GM19463 (cell line): ENCODE results near the gene NSD1.
A peak's percentile ranks its signal among the peaks of the same experiment; 100 is the strongest.

Experiments
- ATAC-seq: cut with Tn5 transposase; IDR thresholded peaks from one replicate; pipeline ENCODE4 v1.9.1; 2021; ENCODE audit warnings: mild to moderate bottlenecking, moderate library complexity; ENCODE audit not compliant: unreplicated experiment

The NSD1 gene

GRCh38 chr5:177133096-177133852, at the start of gene NSD1:
Gene NSD1 (plus strand): TSS chr5:177133773. CDS start chr5:177135104, 1,331 bp downstream.
- peak; percentile 56 for ATAC-seq

- no peak for ATAC-seq
Measured at GRCh38 chr5:177084175-177084574, 49.4 kb upstream of the NSD1 start.

- no peak for ATAC-seq
Measured at GRCh38 chr5:177085985-177086653, 47.5 kb upstream of the NSD1 start.

- peak; percentile 64 for ATAC-seq
Measured at GRCh38 chr5:177086654-177087397, 46.7 kb upstream of the NSD1 start, which contains the start of gene FGFR4. Gene FGFR4 (plus strand): TSS chr5:177086915. CDS start chr5:177089603, 2,688 bp downstream.

DNA sequence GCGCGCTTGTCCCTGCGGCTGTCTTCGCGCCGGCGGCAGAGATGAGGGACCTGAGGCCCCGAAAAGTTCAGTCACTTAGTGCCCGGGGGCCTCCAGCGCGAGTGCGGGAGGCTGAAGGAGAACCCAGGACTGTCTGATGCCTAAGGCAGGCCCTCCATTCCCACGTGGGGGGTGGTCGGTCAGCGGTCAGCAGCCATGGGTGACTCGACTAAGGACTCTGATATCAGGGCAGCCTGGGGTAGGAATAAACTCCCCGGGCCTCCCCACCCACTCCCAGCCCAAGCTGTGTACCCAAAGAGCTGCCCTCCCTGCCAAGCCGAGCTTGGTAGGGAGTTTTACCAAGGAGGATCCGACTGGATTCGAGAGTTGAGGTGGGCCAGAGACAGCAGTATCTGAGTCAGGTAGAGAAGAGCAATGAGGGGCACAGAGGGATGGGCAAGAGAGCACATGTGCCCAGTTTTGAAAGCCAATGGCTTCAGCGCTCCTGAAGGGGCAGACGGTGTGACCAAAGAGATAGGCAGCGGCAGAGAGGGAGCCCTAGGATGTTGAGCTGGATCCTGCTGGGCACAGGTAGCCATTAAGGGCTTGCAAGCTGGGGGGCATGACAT, 46.1 kb upstream of the NSD1 start:
- no peak for ATAC-seq

GRCh38 chr5:177089127-177089526, 44.4 kb upstream of the NSD1 start:
- ATAC-seq: no peak

GRCh38 chr5:177089825-177090641, 43.5 kb upstream of the NSD1 start:
- no peak for ATAC-seq

DNA sequence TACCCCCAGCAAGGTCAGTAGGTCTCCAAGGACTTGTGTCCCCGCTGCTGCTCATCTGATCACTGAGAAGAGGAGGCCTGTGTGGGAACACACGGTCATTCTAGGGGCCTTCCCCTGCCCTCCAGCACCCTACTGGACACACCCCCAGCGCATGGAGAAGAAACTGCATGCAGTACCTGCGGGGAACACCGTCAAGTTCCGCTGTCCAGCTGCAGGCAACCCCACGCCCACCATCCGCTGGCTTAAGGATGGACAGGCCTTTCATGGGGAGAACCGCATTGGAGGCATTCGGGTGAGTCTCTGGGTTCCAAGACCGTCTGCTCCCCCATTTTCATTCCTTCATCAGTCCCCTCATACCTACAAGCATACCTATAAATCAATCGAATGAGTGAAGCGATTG, 42.8 kb upstream of the NSD1 start:
- no peak for ATAC-seq

- ATAC-seq: no peak
Measured at GRCh38 chr5:177091232-177091631, 42.3 kb upstream of the NSD1 start.

DNA sequence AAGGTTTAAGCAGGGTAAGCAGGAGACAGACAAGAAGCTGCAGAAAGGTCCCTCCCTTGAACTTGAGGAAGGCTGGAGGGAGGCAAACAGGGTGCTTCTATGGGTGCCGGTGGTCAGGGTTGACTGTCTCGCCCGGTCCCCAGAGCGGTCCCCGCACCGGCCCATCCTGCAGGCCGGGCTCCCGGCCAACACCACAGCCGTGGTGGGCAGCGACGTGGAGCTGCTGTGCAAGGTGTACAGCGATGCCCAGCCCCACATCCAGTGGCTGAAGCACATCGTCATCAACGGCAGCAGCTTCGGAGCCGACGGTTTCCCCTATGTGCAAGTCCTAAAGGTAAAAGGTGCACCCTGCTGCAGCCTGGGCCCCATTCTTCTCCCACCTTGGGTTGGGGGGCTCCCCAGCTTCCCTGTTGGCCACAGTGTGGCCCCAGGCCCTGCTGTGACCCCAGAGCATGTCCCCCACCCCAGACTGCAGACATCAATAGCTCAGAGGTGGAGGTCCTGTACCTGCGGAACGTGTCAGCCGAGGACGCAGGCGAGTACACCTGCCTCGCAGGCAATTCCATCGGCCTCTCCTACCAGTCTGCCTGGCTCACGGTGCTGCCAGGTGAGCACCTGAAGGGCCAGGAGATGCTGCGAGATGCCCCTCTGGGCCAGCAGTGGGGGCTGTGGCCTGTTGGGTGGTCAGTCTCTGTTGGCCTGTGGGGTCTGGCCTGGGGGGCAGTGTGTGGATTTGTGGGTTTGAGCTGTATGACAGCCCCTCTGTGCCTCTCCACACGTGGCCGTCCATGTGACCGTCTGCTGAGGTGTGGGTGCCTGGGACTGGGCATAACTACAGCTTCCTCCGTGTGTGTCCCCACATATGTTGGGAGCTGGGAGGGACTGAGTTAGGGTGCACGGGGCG, 41.1 kb upstream of the NSD1 start:
- ATAC-seq: no peak

DNA sequence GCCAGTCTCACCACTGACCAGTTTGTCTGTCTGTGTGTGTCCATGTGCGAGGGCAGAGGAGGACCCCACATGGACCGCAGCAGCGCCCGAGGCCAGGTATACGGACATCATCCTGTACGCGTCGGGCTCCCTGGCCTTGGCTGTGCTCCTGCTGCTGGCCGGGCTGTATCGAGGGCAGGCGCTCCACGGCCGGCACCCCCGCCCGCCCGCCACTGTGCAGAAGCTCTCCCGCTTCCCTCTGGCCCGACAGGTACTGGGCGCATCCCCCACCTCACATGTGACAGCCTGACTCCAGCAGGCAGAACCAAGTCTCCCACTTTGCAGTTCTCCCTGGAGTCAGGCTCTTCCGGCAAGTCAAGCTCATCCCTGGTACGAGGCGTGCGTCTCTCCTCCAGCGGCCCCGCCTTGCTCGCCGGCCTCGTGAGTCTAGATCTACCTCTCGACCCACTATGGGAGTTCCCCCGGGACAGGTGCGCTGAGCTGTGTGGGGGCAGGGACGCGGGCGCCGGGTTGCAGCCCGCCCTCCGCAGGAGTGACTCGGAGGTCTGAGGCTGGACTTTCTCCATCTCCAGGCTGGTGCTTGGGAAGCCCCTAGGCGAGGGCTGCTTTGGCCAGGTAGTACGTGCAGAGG, 40.4 kb upstream of the NSD1 start:
- ATAC-seq: no peak

DNA sequence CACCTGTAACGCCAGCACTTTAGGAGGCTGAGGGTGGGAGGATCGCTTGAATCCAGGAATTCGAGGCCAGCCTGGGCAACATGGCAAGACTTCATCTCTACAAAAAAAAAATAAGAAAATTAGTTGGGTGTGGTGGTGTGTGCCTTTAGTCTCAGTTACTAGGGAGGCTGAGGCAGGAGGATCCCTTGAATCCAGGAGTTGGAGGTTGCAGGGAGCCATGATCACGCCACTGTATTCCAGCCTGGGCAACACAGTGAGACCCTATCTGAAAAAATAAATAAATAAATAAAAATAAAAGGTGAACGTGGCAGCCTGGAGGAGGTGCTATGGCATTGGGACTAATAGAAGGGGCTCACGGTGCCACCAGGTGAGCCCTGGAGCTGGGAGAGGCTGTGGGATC, 39.8 kb upstream of the NSD1 start:
- ATAC-seq: no peak

DNA sequence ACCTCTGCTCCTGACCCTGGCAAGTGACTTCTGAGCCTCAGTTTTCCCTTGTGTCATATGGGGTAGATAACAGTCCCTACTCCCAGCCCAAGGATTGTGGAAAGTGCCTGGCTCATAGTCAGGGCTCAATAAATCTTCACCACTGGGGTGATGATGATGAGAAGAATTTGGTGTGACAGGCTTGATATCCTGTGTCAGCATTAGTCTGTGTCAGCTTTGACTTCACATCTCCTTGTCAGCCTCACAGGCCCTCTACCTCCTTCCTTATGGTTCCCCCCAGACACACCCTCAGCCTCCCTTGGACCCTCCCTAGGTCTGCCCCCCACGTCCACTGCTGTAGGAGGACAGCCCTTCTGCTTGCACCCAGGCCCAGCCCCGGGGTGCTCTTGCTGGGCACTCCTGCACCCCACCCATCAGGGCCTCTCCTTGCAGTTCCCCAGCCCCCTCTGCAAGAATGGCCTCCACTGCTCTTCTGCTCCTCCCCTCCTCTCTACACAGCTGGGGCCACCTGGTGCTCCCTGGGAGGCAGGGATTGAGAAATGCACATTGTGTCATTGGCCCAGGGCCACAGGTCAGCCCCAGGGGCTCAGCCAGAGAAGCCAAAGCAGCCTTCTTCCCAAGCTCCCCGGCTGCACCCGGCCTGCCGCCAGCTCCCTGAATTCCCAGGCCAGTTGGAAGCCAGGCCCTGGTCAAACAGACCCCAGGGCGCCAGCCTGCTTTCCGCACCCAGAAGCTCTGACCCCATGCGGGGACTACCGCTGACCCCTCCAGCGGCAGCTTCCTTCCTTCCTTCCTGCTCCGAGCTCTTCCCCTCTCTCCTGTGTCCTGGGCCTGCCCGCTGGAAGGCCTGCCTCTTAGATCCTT, 39.1 kb upstream of the NSD1 start:
- no peak for ATAC-seq

DNA sequence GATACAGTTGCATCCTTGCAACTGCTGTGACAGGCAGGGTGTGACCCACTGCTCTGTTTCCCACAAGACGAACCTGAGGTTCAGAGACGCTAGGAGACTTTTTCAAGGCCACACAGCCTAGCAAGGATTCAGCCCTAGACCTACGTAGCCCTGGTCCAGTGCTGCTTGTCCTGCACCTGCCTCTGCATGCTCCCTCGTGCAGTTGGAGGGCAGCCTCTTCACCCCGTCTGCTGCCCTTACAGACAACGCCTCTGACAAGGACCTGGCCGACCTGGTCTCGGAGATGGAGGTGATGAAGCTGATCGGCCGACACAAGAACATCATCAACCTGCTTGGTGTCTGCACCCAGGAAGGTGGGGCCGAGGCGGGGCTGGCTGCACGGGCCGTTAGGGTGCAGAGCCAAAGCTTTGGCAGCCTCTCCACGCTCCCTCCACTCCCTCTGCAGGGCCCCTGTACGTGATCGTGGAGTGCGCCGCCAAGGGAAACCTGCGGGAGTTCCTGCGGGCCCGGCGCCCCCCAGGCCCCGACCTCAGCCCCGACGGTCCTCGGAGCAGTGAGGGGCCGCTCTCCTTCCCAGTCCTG, 38.4 kb upstream of the NSD1 start:
- no peak for ATAC-seq

GRCh38 chr5:177096162-177097015, 37.2 kb upstream of the NSD1 start:
- no peak for ATAC-seq
